GM20431 (cell line): ENCODE data around the gene SPATA31C1.
"Not testable (repeated sequence)": the region's sequence is repeated elsewhere in the genome, so short reads cannot be mapped to it uniquely, and the experiment has no call there.

Experiments used
- in situ Hi-C: fragments of 300-500 bp; cut with MseI, MboI; formaldehyde crosslinking; loops from one replicate; pipeline ENCODE4 v1.15.0; 2020; ENCODE audit warnings: low sequenced_read_pairs; ENCODE audit not compliant: unreplicated experiment

Gene SPATA31C1

DNA sequence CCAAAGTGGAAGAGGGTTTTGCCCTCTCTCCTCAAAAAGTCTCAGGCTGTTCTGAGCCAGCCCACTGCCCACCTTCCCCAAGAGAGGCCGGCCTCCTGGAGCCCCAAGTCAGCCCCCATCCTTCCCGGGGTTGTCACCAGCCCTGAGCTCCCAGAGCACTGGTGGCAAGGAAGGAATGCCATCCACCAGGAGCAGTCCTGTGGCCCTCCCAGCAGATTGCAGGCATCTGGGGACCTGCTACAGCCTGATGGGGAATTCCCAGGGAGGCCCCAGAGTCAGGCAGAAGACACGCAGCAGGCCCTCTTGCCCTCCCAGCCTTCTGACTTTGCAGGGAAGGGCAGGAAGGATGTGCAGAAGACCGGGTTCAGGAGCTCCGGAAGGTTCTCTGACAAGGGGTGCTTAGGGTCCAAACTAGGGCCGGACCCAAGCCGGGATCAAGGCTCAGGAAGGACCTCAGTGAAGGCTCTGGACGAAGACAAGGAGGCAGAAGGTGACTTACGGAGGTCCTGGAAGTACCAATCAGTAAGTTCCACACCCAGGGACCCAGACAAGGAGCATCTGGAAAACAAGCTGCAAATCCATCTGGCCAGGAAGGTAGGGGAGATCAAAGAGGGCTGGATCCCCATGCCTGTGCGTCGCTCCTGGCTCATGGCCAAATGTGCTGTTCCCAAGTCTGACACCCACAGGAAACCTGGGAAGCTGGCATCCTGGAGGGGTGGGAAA is 31.4 kb upstream of the SPATA31C1 start:
- in situ Hi-C loops, result no loop called here

DNA sequence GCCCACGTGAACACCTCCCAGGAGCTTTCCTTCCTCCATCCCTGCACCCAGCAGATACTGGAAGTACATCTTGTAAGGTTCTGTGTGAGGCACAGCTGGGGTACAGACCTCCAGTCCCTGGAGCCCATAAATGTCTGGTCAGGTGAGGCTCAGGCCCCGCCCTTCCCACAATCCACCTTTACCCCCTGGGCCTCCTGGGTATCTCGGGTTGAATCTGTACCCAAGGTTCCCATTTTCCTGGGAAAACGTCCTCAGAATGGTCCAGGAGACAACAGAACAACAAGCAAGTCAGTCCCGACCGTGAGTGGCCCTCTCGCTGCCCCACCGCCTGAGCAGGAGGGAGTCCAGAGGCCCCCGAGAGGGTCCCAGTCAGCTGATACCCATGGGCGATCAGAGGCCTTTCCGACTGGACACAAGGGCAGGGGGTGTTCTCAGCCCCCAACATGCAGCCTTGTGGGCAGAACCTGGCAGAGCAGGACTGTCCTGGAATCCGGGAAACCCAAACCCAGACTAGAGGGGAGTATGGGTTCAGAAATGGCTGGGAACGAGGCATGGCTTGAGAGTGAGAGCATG is 30.7 kb upstream of the SPATA31C1 start:
- in situ Hi-C loops, result no loop called here

GRCh38 chr9:87887661-87888480 is 29.9 kb upstream of the SPATA31C1 start:
- in situ Hi-C loops, result no loop called here

DNA sequence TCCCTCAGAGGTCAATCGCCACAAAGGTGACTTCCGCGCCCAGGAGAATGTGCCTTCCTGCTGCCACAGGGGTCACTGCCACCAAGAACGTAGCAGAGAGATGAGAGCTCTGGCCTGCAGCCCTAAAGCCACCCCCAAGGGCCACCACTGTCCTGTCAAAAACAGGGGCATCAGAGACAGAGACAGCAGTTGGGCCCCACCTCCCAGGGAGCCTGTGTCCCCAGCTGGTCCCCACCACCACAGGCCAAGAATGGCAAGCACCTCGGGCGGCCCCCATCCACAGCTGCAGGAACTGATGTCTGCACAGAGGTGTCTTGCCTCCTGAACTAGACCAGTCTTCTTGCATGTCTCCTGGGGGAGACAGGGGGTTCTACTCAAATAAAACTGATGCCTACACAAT is 29.3 kb upstream of the SPATA31C1 start:
- in situ Hi-C loops, result no loop called here

DNA sequence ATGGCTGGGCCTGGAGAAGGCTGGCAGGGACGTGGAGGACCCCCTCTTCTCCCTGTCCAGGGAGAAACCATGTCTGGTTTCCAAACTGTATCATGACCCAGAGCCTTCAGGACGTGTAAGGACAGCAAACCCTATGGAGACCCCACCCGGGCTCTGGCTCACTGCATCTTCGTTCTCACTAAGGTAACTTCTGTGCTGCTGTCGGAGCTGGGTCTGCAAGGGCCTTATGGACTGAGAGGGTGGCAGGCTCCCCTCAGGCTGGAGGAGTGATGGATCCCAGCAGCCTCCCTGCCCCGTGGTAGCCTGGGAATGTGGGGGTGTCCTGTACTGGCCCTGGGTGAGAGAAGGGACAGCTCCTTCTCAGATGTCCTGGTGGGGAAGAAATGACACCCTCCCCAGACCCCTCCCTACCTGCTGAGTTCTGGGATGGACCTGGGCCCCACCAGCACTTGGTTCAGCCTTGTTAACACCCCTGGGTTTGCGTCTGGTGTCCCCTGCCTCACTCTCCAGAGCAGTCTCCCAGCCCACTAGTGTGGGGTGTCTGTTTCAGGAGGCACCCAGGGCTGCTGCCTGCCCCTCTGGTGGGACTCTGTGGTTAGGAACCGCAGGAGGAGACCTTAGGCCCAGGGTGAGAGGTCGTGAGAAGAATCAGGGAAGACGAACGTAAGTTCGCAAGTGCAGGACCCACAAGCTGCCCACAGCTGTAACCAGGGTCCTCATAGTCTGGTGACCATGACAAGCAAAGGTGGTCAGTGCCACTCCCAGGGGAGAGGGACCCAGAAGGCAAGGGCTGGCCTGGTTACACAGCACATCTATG is 28.5 kb upstream of the SPATA31C1 start:
- in situ Hi-C loops, result no loop called here

DNA sequence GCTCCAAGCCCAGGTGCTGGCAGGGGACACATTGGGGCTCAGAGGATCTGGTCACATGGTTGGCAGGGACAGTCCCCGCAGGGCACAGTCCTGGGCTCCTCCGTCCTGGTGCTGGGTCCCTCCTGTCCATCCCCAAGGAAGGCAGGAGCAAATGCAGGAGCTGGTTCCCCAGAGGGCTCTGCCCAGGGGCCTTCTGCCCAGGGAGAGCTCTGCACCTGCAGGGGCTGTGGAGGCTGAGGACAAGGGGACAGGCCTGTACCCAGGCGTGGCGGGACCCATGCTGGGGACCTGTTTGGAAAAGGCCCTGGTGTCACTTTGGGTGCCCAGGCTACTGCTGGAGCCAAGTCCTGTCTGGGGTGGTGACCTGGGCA is 27.9 kb upstream of the SPATA31C1 start:
- in situ Hi-C loops, result no loop called here

DNA sequence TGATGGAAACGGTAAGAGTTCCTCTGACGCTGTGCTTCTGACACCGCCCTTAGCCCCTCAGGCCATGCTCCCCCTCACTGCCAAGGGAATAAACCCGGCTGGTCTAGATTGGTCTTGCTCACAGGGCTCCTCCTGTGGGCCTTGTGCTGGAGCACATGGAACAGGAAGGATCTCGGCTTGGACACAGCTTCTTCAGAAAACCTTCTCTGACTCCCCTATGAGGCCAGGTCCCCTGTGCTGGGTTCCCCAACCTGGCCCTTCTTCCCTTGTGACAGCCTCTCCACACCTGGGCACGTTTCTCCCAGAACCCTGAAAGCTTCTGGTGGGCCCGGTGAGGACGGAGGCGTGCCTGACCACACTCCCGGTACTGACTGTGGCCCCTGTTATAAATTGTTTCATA is 26.9 kb upstream of the SPATA31C1 start:
- in situ Hi-C loops, result no loop called here

GRCh38 chr9:87891754-87892153 is 26.0 kb upstream of the SPATA31C1 start:
- in situ Hi-C loops, result no loop called here

DNA sequence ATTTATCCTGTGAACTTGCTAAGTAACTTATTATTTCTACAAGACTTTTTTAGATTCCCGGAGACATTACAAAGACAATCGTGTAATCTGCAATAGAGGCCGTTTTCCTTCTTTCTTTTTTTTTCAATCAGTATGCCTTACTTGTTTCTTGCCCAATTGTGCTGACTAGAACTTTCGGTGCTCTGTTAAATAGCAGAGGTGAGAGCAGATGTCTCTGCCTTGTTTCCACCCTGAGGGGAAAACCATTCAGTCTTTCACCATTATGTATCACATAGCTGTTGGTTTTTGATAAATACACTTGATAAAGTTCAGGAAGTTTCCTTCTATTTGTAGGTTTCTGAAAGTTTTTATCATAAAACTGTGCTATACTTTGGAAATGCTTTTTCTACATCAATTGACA is 24.8 kb upstream of the SPATA31C1 start:
- in situ Hi-C loops, result no loop called here

GRCh38 chr9:87894998-87895625 is 22.6 kb upstream of the SPATA31C1 start:
- in situ Hi-C loops, result no loop called here

DNA sequence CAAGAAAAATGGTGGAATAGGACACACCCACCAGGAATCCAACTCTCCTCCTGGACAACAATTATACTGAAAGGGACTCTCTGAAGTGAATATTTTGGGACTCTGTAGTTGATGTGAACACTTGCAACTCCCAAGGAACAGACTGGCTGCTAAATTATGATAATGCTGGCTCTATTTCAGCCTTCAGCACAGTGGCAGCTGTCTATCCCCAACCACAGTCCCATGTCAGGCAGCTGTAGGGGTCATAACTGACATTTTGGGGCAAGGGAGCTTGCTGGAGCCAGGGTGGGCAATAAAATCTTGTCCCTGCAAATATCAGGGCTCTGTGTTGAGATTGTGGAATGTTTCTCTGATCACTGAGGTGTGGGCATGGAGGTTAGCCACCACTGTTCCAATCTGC is 20.9 kb upstream of the SPATA31C1 start:
- in situ Hi-C loops, result no loop called here

DNA sequence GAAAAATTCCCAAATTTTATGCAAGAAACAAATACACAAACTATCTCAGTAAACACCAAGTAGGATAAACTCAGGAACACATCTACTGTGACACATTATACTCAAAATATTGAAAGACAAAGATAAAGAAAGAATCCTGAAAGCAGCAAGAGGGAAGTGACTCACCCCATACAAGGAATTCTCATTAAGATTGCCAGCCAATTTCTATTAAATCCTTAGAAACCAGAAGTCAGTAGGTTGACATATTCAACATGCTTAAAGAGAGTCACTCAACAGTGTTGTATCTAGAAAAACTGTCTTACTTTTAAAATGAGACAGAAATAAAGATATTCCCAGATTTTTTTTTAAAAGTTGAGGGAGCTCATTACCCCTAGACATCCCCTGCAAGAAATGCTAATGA is 19.6 kb upstream of the SPATA31C1 start:
- in situ Hi-C loops, result no loop called here

GRCh38 chr9:87902371-87902770 is 15.4 kb upstream of the SPATA31C1 start:
- in situ Hi-C loops, result not testable (repeated sequence)

DNA sequence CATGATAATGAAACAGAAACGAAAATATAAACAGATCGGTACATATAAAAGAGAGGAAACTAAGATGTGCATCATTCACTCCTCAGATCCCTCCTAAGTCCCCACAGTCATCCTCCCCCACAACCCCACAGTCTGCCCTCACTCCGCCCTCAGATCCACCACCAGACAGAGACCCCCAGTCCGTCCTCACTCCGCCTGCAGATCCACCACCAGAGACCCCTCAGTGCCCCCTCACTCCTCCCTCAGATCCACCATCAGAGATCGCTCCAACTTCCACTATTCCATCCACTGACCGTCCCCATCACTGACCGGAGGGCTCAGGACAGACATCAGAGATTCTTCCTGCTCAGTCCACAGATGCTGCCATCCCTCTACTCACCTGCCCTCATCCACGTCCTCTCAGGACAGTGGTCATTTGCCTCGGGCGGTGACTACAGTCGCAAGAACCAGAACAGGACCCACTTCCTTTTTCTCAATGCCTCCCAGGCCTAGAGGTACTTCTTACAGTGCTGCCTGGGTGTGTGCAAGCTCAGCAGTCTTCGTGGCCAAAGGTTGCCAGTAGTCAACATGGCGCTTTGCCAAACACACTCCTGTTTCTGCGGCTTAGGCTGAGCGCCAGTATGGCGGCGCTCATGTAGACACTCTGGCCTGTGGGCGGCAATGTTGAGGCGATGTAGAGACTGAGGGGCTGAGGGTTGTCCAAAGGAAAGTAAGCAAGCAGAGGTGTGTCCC is 8.3 kb upstream of the SPATA31C1 start:
- in situ Hi-C loops, result no loop called here

- in situ Hi-C loops, result no loop called here
Measured at GRCh38 chr9:87910821-87911220, 6.9 kb upstream of the SPATA31C1 start.

DNA sequence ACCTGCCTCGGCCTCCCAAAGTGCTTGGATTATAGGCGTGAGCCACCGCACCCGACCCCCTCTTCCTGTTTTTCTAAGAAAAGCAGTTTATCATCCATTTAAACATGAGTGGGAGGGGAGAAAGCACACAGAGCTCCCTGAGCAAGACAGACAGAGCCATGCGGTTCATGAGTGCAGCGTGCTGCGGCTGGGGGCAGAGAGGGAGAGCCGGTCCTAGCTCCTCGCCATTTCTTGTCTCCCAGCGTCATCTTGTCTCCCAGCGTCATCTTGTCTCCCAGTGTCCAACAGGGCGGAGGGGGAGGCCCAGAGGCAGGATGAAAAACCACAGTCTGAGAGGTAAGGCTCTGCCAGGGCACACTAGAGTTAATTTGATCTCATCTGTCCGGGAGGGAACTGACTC is 1.3 kb downstream of the SPATA31C1 start:
- in situ Hi-C loops, result not testable (repeated sequence)

GRCh38 chr9:87921561-87921960 is 3.8 kb downstream of the SPATA31C1 start:
- in situ Hi-C loops, result not testable (repeated sequence)

DNA sequence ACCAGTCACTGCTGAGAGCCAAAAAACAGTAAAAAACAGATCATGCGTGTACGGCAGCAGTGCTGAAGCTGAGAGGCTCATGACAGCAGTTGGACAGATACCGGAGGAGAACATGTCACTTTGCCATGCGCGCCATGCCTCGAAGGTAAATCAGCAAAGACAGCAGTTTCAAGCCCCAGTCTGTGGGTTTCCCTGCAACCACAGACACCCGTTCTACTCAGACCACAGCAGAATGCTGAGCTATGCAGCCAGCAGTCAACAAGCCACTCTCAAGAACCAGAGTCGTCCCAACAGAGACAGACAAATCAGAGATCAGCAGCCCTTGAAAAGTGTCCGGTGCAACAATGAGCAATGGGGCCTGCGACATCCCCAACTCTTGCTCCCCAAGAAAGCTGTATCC is 5.2 kb downstream of the SPATA31C1 start:
- in situ Hi-C loops, result not testable (repeated sequence)

DNA sequence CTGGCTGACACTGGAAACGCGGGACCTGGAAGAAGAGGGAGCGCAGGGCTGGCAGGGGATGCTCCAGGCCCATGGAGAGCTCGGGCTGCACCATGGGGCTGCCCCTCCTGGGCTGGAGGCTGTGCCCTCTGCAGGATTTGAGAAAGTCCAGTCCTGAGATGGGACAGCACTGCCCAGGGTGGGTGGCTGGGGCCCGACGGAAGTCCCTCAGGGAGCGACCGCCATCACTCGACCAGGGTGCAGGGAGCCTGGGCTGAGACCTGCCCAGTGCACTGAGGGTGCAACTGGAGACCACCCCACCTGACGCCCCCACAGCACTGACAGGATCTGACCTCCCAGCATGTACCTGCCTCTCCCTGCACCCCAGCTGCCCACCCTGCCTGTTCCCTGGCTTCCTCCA is 7.1 kb downstream of the SPATA31C1 start:
- in situ Hi-C loops, result not testable (repeated sequence)
